ENCODE data around the gene CHSY3. TPM values are rescaled to one million over a fixed set of nuclear protein-coding genes. Genes with fewer than 3 reads are reported as not detected.

Gene CHSY3
- total and polyA plus RNA-seq, 7 experiments from 2014 or later, result not detected

GRCh38 chr5:129903466-129904101 lies 681 bp upstream of the CHSY3 start:
- ChIA-PET POLR2A (no interaction called here), CTCF (no interaction called here)
- peak overlapping the region in 1 of 9 donors; percentile 56 for H3K27ac Mint-ChIP-seq
- no peak overlapping the region for H3K27ac ChIP-seq (ENCODE audit: low read depth, low read length)
- peak overlapping the region; percentile 39 to 94 (median 84) for H3K4me3 Mint-ChIP-seq
- intact Hi-C loops (cut with micrococcal nuclease), result no loop called here
- H3K36me3 ChIP-seq (ENCODE audit: control insufficient read depth in 2 of 3, insufficient read depth in 3 of 3, low read length in 3 of 3), result no peaks in the 10 kb centered on the region
- H3K9me3 Mint-ChIP-seq, result peaks cover 0 to 5% (median 0%) of the 10 kb centered on the region in 11 donors
- ATAC-seq (peak; percentile 21), DNase-seq (no peak)
- peaks cover 52 to 62% (median 58%) of the 10 kb centered on the region in 5 donors for H3K27me3 Mint-ChIP-seq
- peaks cover 13 to 24% (median 20%) of the 10 kb centered on the region in 7 donors for H3K4me1 Mint-ChIP-seq
- no peak overlapping the region for H3K4me3 ChIP-seq (ENCODE audit: low read length)
- no peaks in the 10 kb centered on the region for H3K4me1 ChIP-seq (ENCODE audit: control insufficient read depth in 2 of 2, insufficient read depth in 2 of 2, low read length in 2 of 2)
- H3K9me3 ChIP-seq (ENCODE audit: control insufficient read depth in 2 of 3, low read length in 3 of 3), result no peaks in the 10 kb centered on the region
- H3K27me3 ChIP-seq (ENCODE audit: control insufficient read depth in 2 of 2, insufficient read depth in 2 of 2, low read length in 2 of 2), result peaks cover 6 to 10% of the 10 kb centered on the region in 2 donors
- peaks cover 0 to 6% (median 4%) of the 10 kb centered on the region in 5 donors for H3K36me3 Mint-ChIP-seq

- Mint-ChIP-seq H3K4me3 (peak overlapping the region in 7 of 10 donors; percentile 79 to 87 (median 83)), H3K27ac (no peak overlapping the region), H3K9me3 (peaks cover 0 to 5% (median 0%) of the 10 kb centered on the region in 11 donors), H3K36me3 (peaks cover 0 to 6% (median 4%) of the 10 kb centered on the region in 5 donors), H3K4me1 (peaks cover 13 to 24% (median 20%) of the 10 kb centered on the region in 7 donors), H3K27me3 (peaks cover 49 to 60% (median 52%) of the 10 kb centered on the region in 5 donors)
- no peaks in the 10 kb centered on the region for H3K4me1 ChIP-seq (ENCODE audit: control insufficient read depth in 2 of 2, insufficient read depth in 2 of 2, low read length in 2 of 2)
- no peaks in the 10 kb centered on the region for H3K36me3 ChIP-seq (ENCODE audit: control insufficient read depth in 2 of 3, insufficient read depth in 3 of 3, low read length in 3 of 3)
- no peak overlapping the region for H3K27ac ChIP-seq (ENCODE audit: low read depth, low read length)
- ChIA-PET CTCF (no interaction called here), POLR2A (no interaction called here)
- intact Hi-C loops (cut with micrococcal nuclease), result no loop called here
- DNase-seq, result peak in 1 of 9 donors; percentile 24
- H3K4me3 ChIP-seq (ENCODE audit: low read length), result no peak overlapping the region
- peaks cover 6 to 7% of the 10 kb centered on the region in 2 donors for H3K27me3 ChIP-seq (ENCODE audit: control insufficient read depth in 2 of 2, insufficient read depth in 2 of 2, low read length in 2 of 2)
- ATAC-seq, result peak; percentile 41
- H3K9me3 ChIP-seq (ENCODE audit: control insufficient read depth in 2 of 3, low read length in 3 of 3), result no peaks in the 10 kb centered on the region
Observed at GRCh38 chr5:129904667-129905472, 605 bp downstream of the CHSY3 start.

GRCh38 chr5:129905473-129906176 lies 1.4 kb downstream of the CHSY3 start:
- H3K4me3 ChIP-seq (ENCODE audit: low read length), result no peak overlapping the region
- CTCF ChIA-PET, result no interaction called here
- H3K4me3 Mint-ChIP-seq, result peak overlapping the region; percentile 72 to 87 (median 84)
- peaks cover 0 to 5% (median 0%) of the 10 kb centered on the region in 11 donors for H3K9me3 Mint-ChIP-seq
- no peaks in the 10 kb centered on the region for H3K4me1 ChIP-seq (ENCODE audit: control insufficient read depth in 2 of 2, insufficient read depth in 2 of 2, low read length in 2 of 2)
- H3K4me1 Mint-ChIP-seq, result peaks cover 13 to 24% (median 20%) of the 10 kb centered on the region in 7 donors
- H3K27me3 Mint-ChIP-seq, result peaks cover 49 to 58% (median 52%) of the 10 kb centered on the region in 5 donors
- DNase-seq, result no peak
- no peaks in the 10 kb centered on the region for H3K9me3 ChIP-seq (ENCODE audit: control insufficient read depth in 2 of 3, low read length in 3 of 3)
- H3K27ac Mint-ChIP-seq, result peak overlapping the region in 1 of 9 donors; percentile 46
- peaks cover 6 to 7% of the 10 kb centered on the region in 2 donors for H3K27me3 ChIP-seq (ENCODE audit: control insufficient read depth in 2 of 2, insufficient read depth in 2 of 2, low read length in 2 of 2)
- POLR2A ChIA-PET, result no interaction called here
- no peak overlapping the region for H3K27ac ChIP-seq (ENCODE audit: low read depth, low read length)
- peaks cover 0 to 6% (median 4%) of the 10 kb centered on the region in 5 donors for H3K36me3 Mint-ChIP-seq
- no peak for ATAC-seq
- intact Hi-C loops (cut with micrococcal nuclease), result no loop called here
- no peaks in the 10 kb centered on the region for H3K36me3 ChIP-seq (ENCODE audit: control insufficient read depth in 2 of 3, insufficient read depth in 3 of 3, low read length in 3 of 3)

DNA sequence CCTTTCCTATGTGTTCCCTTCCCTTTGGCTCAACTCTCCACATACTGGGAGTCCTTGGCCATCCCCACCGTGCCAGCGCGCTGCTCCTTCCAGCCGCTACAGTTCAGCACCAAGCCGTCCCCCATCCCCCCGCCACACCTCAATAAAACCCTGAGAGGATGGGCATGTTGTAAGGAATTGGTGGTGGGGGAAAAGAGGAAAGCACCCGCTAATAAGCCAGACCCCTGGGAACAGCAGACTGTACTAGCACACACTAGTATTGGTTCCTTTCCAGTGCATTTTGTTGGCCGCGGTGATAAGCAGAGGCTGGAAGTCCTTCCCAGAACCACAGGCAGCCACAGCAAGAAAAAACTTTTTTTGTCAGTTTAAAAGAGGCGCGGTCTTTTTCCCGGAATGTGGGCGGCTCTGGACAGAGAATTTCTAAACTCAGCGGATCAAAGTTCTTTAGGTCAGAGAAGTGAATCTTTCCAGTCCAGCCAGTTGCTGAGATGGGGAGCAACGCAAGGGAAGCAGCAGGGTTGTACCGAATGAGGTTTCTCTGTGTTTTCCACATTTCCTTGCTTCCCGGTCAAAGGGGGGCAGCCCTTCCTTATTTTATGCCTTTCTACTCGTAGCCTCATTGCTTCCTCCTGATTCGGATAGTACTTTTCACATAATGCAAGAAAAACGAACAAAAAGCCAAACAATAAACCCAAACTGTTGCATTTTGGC lies 2.1 kb downstream of the CHSY3 start:
- Mint-ChIP-seq H3K36me3 (peaks cover 0 to 6% (median 4%) of the 10 kb centered on the region in 5 donors), H3K4me1 (peaks cover 13 to 24% (median 20%) of the 10 kb centered on the region in 7 donors), H3K9me3 (peaks cover 0 to 5% (median 0%) of the 10 kb centered on the region in 11 donors), H3K4me3 (peak overlapping the region; percentile 65 to 87 (median 84)), H3K27me3 (peaks cover 45 to 54% (median 50%) of the 10 kb centered on the region in 5 donors), H3K27ac (peak overlapping the region in 2 of 9 donors; percentile 18 to 41)
- H3K4me1 ChIP-seq (ENCODE audit: control insufficient read depth in 2 of 2, insufficient read depth in 2 of 2, low read length in 2 of 2), result no peaks in the 10 kb centered on the region
- intact Hi-C loops (cut with micrococcal nuclease), result no loop called here
- H3K36me3 ChIP-seq (ENCODE audit: control insufficient read depth in 2 of 3, insufficient read depth in 3 of 3, low read length in 3 of 3), result no peaks in the 10 kb centered on the region
- H3K27me3 ChIP-seq (ENCODE audit: control insufficient read depth in 2 of 2, insufficient read depth in 2 of 2, low read length in 2 of 2), result peaks cover 6 to 7% of the 10 kb centered on the region in 2 donors
- no peak overlapping the region for H3K4me3 ChIP-seq (ENCODE audit: low read length)
- POLR2A ChIA-PET, result no interaction called here
- H3K9me3 ChIP-seq (ENCODE audit: control insufficient read depth in 2 of 3, low read length in 3 of 3), result no peaks in the 10 kb centered on the region
- no peak for ATAC-seq
- no peak overlapping the region for H3K27ac ChIP-seq (ENCODE audit: low read depth, low read length)
- no peak for DNase-seq
- CTCF ChIA-PET, result no interaction called here

GRCh38 chr5:129909225-129909624 lies 5.0 kb downstream of the CHSY3 start:
- ChIA-PET POLR2A (no interaction called here), CTCF (no interaction called here)
- DNase-seq, result no peak
- intact Hi-C loops (cut with micrococcal nuclease), result no loop called here
- Histone ChIP-seq H3K4me1 (ENCODE audit: control insufficient read depth in 2 of 2, insufficient read depth in 2 of 2, low read length in 2 of 2) (no peaks in the 10 kb centered on the region), H3K9me3 (ENCODE audit: control insufficient read depth in 2 of 3, low read length in 3 of 3) (no peaks in the 10 kb centered on the region), H3K27ac (ENCODE audit: low read depth, low read length) (no peak overlapping the region), H3K27me3 (ENCODE audit: control insufficient read depth in 2 of 2, insufficient read depth in 2 of 2, low read length in 2 of 2) (peaks cover 6 to 7% of the 10 kb centered on the region in 2 donors), H3K36me3 (ENCODE audit: control insufficient read depth in 2 of 3, insufficient read depth in 3 of 3, low read length in 3 of 3) (no peaks in the 10 kb centered on the region), H3K4me3 (ENCODE audit: low read length) (no peak overlapping the region)
- ATAC-seq, result no peak
- no peaks in the 10 kb centered on the region for H3K9me3 Mint-ChIP-seq
- peaks cover 29 to 42% (median 36%) of the 10 kb centered on the region in 5 donors for H3K27me3 Mint-ChIP-seq
- H3K4me1 Mint-ChIP-seq, result peaks cover 7 to 16% (median 13%) of the 10 kb centered on the region in 7 donors
- peaks cover 0 to 3% (median 0%) of the 10 kb centered on the region in 5 donors for H3K36me3 Mint-ChIP-seq
- no peak overlapping the region for H3K27ac Mint-ChIP-seq
- no peak overlapping the region for H3K4me3 Mint-ChIP-seq

- Mint-ChIP-seq H3K4me1 (no peaks in the 10 kb centered on the region), H3K9me3 (no peaks in the 10 kb centered on the region), H3K27ac (no peak overlapping the region), H3K36me3 (no peaks in the 10 kb centered on the region), H3K27me3 (peaks cover 11 to 37% (median 28%) of the 10 kb centered on the region in 5 donors), H3K4me3 (no peak overlapping the region)
- POLR2A ChIA-PET, result no interaction called here
- Histone ChIP-seq H3K27ac (ENCODE audit: low read depth, low read length) (no peak overlapping the region), H3K4me1 (ENCODE audit: control insufficient read depth in 2 of 2, insufficient read depth in 2 of 2, low read length in 2 of 2) (no peaks in the 10 kb centered on the region), H3K9me3 (ENCODE audit: control insufficient read depth in 2 of 3, low read length in 3 of 3) (no peaks in the 10 kb centered on the region), H3K36me3 (ENCODE audit: control insufficient read depth in 2 of 3, insufficient read depth in 3 of 3, low read length in 3 of 3) (no peaks in the 10 kb centered on the region), H3K4me3 (ENCODE audit: low read length) (no peak overlapping the region), H3K27me3 (ENCODE audit: control insufficient read depth in 2 of 2, insufficient read depth in 2 of 2, low read length in 2 of 2) (no peaks in the 10 kb centered on the region)
- CTCF ChIA-PET, result no interaction called here
- intact Hi-C loops (cut with micrococcal nuclease), result no loop called here
- ATAC-seq, result no peak
- DNase-seq, result no peak
Observed at GRCh38 chr5:129912601-129913255, 8.5 kb downstream of the CHSY3 start.

Measured in naive thymus-derived CD4-positive, alpha-beta T cell (primary cell).